H1 (cell line): ENCODE data around the gene CRTC2. TPM values are rescaled to one million over a fixed set of nuclear protein-coding genes. Genes with fewer than 3 reads are reported as not detected.
A peak's percentile ranks its signal among the peaks of the same experiment; 100 is the strongest.

ENCODE experiments used
- BRCA1 ChIP-seq: IDR thresholded peaks from 2 replicates; pipeline ENCODE4 v1.6.1; 2012; ENCODE audit warnings: low read depth, low read length, improper control_type of control experiment
- CREB1 ChIP-seq: IDR thresholded peaks from 2 replicates; pipeline ENCODE4 v1.6.1; 2012; ENCODE audit warnings: inconsistent platforms
- EZH2 ChIP-seq: fragments of 200-600 bp; sonication (generic); IDR thresholded peaks from 2 replicates; pipeline ENCODE4 v1.7.1; 2012; ENCODE audit warnings: low read depth, mild to moderate bottlenecking, moderate library complexity, low read length, inconsistent platforms; ENCODE audit not compliant: severe bottlenecking
- GTF2F1 ChIP-seq: IDR thresholded peaks from 2 replicates; pipeline ENCODE4 v1.6.1; 2012; ENCODE audit warnings: low read depth, low read length, improper control_type of control experiment, borderline replicate concordance
- JUN ChIP-seq: IDR thresholded peaks from 2 replicates; pipeline ENCODE4 v1.6.1; 2011; ENCODE audit warnings: low read depth, mild to moderate bottlenecking, improper control_type of control experiment, low read length
- KDM4A ChIP-seq: IDR thresholded peaks from one replicate; pipeline ENCODE4 v1.7.1; 2012; ENCODE audit warnings: low read depth, mild to moderate bottlenecking, moderate library complexity, low read length, inconsistent platforms; ENCODE audit not compliant: severe bottlenecking
- NANOG ChIP-seq: IDR thresholded peaks from 2 replicates; pipeline ENCODE4 v1.6.1; 2011; ENCODE audit warnings: low read length, low read depth, mild to moderate bottlenecking, inconsistent platforms; ENCODE audit not compliant: insufficient read depth, poor library complexity, severe bottlenecking
- PHF8 ChIP-seq: fragments of 200-600 bp; sonication (generic); conservative IDR thresholded peaks from 2 replicates; pipeline ENCODE4 v1.7.1; 2012; ENCODE audit warnings: low read depth, mild to moderate bottlenecking, inconsistent platforms, low read length, moderate library complexity
- POLR2A ChIP-seq, 2 experiments: IDR thresholded peaks; 1 replicate in 1 of 2; 2 replicates in 1 of 2; pipeline ENCODE4 v1.6.1; 2011; ENCODE audit warnings: low read depth in 2 of 2, low read length in 2 of 2, mild to moderate bottlenecking in 2 of 2; ENCODE audit errors: control extremely low read depth in 1 of 2
- SIN3A ChIP-seq, 2 experiments: IDR thresholded peaks in 1 of 2; conservative IDR thresholded peaks in 1 of 2; 2 replicates each; pipeline ENCODE4 v1.6.1; 2011 to 2012; ENCODE audit warnings: low read length in 2 of 2, improper control_type of control experiment in 1 of 2, low read depth in 1 of 2, mild to moderate bottlenecking in 1 of 2
- SP1 ChIP-seq: IDR thresholded peaks from 2 replicates; pipeline ENCODE4 v1.6.1; 2011; ENCODE audit warnings: low read depth, low read length
- TBP ChIP-seq: IDR thresholded peaks from 2 replicates; pipeline ENCODE4 v1.6.1; 2011; ENCODE audit warnings: low read depth, low read length, improper control_type of control experiment
- ZNF274 ChIP-seq: IDR thresholded peaks from 2 replicates; pipeline ENCODE4 v1.7.0; 2012; ENCODE audit warnings: low read length, borderline replicate concordance; ENCODE audit errors: extremely low read depth
- polyA plus RNA-seq, 7 experiments: library from polyadenylated mRNA; depleted of rRNA in 3 of 7; stranded (reverse) in 5 of 7; unstranded in 2 of 7; fragments of >200 nt in 5 of 7; fragments of 200-250 nt in 2 of 7; gene quantifications; 1 replicate in 5 of 7; 2 replicates in 1 of 7; 4 replicates in 1 of 7; pipeline versions ENCODE4 v1.2.1 to v1.2.3, GENCODE V29; 2011 to 2013; ENCODE audit warnings: missing spikeins in 2 of 7, mixed read lengths in 2 of 7
- total RNA-seq: library from RNA; stranded (reverse); fragmentation: NEBNext Ultra II Directional; extraction: Animal tissue kit (Norgen Biotek cat#: 25700); gene quantifications from 2 replicates; pipeline ENCODE4 v1.2.1, GENCODE V29; 2021
- TF ChIP-seq, protein P1 (sequence below), 3 experiments: IDR thresholded peaks; 1 replicate in 2 of 3; 2 replicates in 1 of 3; pipeline versions ENCODE4 v1.5.1 to v1.6.1; 2011; ENCODE audit warnings: low read length in 3 of 3, mild to moderate bottlenecking in 3 of 3, inconsistent platforms in 2 of 3, low read depth in 1 of 3, moderate library complexity in 1 of 3; ENCODE audit not compliant: insufficient read depth in 1 of 3; ENCODE audit errors: control extremely low read depth in 1 of 3

The CRTC2 gene
- total and polyA plus RNA-seq, 2 of the 8 experiments (the other 6 are each of a cell fraction or from before 2014, with no cell fraction given) = 28.6 to 34.3 TPM

DNA sequence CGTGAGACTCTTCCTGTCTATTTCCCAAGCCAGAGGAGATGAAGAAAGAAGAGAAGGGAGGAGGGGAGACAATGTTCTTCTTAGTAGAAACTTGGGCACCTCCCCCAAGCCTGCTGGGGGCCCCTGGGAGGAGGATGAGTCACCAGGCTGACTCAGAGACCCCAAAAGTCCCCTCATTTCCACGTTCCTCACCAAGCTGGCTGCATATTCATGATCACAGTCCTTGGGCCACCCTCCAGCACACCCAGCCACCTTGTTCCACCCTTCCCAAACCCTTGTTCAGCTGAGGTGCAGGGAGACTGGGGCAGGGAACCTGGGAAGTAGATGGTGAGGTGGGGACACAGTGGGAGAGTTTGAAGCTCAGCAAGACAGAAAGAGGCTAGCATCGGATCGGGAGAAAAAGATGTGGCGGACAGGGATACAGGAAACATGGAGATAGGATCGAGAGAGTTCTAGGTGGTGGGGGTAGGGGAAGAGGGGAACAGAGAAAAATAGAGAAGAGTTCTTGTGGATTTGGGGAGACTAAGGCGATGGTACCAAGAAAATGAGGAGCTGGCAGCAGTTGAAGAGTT is 27.0 kb upstream of the CRTC2 start (continued):
- TF ChIP-seq ZNF274 = no peak
- peak in 1 of 2 experiments; percentile 88; a peak in 2 of 3 replicates for TF ChIP-seq POLR2A (IDR thresholded peaks at IDR 0.05; ENCODE audit: control extremely low read depth in 1 of 2, low read depth in 2 of 2, low read length in 2 of 2)
- TF ChIP-seq NANOG = no peak
- no peak for TF ChIP-seq CREB1
- TF ChIP-seq PHF8 = no peak; the same call in 1 of the 2 replicates
- peak; percentile 49; the same call in 1 of the 2 replicates for TF ChIP-seq SP1
- TF ChIP-seq GTF2F1 = no peak
- no peak for TF ChIP-seq EZH2
- no peak for TF ChIP-seq BRCA1
- TF ChIP-seq TBP = peak; percentile 34; the same call in 1 of the 2 replicates
- TF ChIP-seq JUN = peak; percentile 89
- TF ChIP-seq KDM4A = peak; percentile 19
- TF ChIP-seq, protein P1, sequence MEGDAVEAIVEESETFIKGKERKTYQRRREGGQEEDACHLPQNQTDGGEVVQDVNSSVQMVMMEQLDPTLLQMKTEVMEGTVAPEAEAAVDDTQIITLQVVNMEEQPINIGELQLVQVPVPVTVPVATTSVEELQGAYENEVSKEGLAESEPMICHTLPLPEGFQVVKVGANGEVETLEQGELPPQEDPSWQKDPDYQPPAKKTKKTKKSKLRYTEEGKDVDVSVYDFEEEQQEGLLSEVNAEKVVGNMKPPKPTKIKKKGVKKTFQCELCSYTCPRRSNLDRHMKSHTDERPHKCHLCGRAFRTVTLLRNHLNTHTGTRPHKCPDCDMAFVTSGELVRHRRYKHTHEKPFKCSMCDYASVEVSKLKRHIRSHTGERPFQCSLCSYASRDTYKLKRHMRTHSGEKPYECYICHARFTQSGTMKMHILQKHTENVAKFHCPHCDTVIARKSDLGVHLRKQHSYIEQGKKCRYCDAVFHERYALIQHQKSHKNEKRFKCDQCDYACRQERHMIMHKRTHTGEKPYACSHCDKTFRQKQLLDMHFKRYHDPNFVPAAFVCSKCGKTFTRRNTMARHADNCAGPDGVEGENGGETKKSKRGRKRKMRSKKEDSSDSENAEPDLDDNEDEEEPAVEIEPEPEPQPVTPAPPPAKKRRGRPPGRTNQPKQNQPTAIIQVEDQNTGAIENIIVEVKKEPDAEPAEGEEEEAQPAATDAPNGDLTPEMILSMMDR (IDR thresholded peaks at IDR 0.05; ENCODE audit: control extremely low read depth in 1 of 3, insufficient read depth in 1 of 3, low read depth in 1 of 3, low read length in 3 of 3) = no peak
- no peak for TF ChIP-seq SIN3A (conservative IDR thresholded peaks at IDR 0.05 in 1 of 2, IDR thresholded peaks at IDR 0.05 in 1 of 2; ENCODE audit: low read depth in 1 of 2, low read length in 2 of 2)
